Testis (tissue), 2 donors: ENCODE data around the gene COX6B2.

Experiments
- CTCF ChIP-seq, 3 experiments: fragments of 450-650 bp in 2 of 3; fragments of 200-600 bp in 1 of 3; sonication (generic) in 1 of 3; IDR thresholded peaks; one replicate each; pipeline ENCODE4 v1.5.1; 2016 to 2019; ENCODE audit warnings: antibody characterized with exemption in 3 of 3, mild to moderate bottlenecking in 2 of 3, moderate library complexity in 1 of 3
- POLR2A ChIP-seq: fragments of 450-650 bp; IDR thresholded peaks from one replicate; pipeline ENCODE4 v1.6.1; 2017; ENCODE audit warnings: antibody characterized with exemption, mild to moderate bottlenecking, moderate library complexity

DNA sequence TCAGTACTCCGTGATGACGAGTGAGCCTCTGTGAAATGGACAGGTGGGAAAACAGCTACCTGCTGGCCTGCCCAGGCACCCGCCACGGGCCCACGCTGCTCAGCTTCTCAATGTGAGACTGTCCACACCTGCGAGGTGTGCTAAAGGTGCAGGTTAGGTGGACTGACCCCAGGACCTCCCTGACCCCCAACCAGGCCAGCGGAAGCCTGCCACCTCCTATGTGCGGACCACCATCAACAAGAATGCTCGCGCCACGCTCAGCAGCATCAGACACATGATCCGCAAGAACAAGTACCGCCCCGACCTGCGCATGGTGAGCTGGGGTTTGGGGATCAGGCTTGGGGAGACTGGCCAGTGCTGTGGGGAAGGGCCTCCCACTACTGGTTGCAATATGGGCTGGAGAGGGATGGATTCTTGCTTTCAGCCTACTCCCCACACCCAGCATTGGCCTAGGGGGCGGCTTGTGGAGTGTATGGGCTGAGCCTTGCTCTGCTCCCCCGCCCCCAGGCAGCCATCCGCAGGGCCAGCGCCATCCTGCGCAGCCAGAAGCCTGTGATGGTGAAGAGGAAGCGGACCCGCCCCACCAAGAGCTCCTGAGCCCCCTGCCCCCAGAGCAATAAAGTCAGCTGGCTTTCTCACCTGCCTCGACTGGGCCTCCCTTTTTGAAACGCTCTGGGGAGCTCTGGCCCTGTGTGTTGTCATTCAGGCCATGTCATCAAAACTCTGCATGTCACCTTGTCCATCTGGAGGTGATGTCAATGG is 33.4 kb upstream of the COX6B2 start:
- TF ChIP-seq CTCF (IDR thresholded peaks at IDR 0.05) (no peak), POLR2A (no peak)
